GM21390 (cell line): ENCODE measurements around the gene DNM2.

Experiments used
- ATAC-seq: cut with Tn5 transposase; IDR thresholded peaks from one replicate; pipeline ENCODE4 v1.9.1; 2021; ENCODE audit not compliant: unreplicated experiment

The DNM2 gene

GRCh38 chr19:10811391-10812111 is 93.7 kb downstream of the DNM2 start:
- ATAC-seq: no peak

GRCh38 chr19:10812196-10812595 is 94.3 kb downstream of the DNM2 start:
- no peak for ATAC-seq

DNA sequence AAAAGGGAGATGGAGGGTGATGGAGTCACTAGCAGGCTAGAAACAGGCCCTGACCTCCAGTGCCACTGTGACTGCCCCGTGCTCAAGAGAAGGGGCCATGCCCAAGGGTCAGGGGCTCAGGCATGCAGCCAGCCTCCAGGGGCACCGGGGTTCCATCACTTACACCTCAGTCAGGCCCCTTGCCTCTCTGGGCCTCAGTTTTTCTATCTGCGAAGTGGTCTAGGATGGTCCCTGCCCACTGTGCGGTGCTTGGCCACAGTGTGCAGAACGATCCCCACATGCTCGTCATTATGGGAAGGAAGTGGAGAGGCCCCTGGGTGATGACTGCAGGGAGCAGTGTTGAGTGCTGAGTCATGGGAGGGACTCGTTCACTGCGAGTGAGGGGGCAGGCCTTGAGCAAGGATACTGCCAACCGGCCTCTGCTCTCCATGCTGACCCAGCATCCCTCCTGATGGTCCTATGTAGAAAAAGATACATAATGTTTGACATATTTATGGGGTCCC is 95.1 kb downstream of the DNM2 start:
- ATAC-seq: no peak

- ATAC-seq: no peak
Observed at GRCh38 chr19:10815007-10815536, 97.2 kb downstream of the DNM2 start.

- ATAC-seq: no peak
Observed at GRCh38 chr19:10815969-10816644, 98.2 kb downstream of the DNM2 start.

DNA sequence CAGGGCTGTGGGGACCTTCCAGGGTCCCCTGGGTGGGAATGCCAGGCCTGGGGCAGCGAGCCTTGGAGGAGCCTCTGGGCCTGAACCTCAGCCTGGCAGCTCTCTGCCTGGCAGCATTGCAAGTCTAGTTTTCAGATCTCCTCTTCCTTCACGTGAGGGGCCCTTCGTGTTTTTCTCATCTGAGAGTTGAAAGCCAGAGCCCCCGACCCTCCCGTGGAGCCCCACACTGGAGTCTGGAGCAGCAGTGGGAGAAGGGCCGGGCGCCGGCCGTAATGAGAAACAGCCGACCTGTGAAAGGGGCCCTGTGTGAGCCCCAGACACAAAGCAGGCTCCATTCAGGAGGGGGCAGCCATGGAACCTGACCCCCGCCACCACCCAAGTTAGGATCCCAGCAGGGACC is 98.8 kb downstream of the DNM2 start:
- ATAC-seq: no peak

GRCh38 chr19:10817291-10818038 is 99.6 kb downstream of the DNM2 start:
- no peak for ATAC-seq

- ATAC-seq: no peak
Observed at GRCh38 chr19:10818301-10819123, 100.6 kb downstream of the DNM2 start.

DNA sequence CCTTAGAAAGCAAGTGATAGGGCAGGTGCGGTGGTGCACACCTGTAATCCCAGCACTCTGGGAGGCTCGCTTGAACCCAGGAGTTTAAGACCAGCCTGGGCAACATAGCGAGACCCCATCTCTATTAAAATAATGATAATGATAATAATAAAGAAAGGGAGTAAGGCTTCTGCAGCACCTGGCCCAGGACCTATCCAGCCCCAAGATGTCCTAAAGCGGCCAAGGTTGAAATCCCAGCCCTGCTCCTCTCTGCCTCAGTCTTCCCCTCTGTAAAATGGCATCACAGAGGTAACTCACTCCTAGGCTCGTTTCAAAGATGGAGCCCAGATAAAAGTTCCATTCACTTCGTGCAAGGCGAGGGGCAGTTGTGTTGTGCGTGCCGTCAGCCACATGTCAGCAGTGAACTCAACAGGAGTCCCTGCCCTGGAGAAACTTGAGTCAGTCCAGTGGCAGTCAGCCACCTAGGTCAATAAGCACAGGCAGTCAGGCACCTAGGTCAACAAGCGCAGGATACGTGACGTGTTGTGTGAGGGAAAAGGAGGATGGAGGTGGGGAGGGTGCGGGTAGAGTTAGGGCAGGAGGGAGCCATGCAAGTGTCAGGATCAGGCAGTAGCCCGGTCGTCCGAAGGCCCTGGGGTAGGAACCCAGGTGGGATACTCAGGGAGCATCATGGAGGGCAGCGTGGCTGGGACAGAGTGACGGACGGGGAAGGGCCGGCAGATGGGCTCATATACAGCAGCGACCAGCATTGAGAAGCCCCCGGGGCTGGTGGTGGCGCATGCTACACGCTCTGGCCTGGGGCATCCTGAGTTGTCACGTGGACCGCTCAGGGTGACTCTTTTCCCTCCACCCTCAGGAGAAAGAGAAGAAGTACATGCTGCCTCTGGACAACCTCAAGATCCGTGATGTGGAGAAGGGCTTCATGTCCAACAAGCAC is 101.5 kb downstream of the DNM2 start:
- ATAC-seq: no peak

DNA sequence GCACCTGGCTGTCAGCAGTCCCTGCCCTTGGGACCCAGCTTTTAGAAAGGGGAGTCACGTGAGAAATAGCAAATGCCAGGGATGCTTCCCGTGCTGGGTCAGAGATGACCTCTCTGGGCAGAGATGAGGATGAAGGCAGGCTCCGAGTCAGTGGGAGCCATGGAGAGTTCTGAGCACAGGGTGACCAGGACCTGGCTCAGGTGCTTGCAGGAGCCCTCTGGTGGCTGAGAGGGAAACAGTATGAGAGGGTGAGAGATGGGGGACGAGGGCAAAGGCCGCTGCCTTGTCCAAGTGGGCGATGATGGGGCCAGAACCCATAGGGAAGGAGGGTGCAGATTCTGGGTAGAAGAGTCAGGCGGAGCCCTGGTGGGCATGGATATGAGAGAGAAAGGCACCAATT is 102.3 kb downstream of the DNM2 start:
- ATAC-seq: no peak

- ATAC-seq: no peak
Observed at GRCh38 chr19:10823690-10824089, 105.8 kb downstream of the DNM2 start.

GRCh38 chr19:10826231-10826630 is 108.4 kb downstream of the DNM2 start:
- ATAC-seq: no peak

DNA sequence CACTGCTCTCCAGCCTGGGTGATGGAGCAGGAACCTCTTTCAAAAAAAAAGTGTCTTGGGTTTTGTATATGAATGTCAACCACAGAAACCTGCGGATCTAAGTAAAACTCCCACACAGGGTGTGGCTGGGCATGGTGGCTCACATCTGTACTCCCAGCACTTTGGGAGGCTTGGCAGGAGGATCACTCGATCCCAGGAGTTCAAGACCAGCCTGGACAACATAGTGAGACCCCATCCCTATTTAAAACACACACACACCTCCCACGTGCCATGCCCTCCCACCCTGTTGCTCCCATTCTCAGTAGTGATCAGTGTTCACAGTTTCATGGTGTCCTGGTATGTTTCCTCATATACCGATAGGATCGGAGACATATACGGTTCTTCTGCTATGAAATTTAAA is 109.0 kb downstream of the DNM2 start:
- no peak for ATAC-seq

DNA sequence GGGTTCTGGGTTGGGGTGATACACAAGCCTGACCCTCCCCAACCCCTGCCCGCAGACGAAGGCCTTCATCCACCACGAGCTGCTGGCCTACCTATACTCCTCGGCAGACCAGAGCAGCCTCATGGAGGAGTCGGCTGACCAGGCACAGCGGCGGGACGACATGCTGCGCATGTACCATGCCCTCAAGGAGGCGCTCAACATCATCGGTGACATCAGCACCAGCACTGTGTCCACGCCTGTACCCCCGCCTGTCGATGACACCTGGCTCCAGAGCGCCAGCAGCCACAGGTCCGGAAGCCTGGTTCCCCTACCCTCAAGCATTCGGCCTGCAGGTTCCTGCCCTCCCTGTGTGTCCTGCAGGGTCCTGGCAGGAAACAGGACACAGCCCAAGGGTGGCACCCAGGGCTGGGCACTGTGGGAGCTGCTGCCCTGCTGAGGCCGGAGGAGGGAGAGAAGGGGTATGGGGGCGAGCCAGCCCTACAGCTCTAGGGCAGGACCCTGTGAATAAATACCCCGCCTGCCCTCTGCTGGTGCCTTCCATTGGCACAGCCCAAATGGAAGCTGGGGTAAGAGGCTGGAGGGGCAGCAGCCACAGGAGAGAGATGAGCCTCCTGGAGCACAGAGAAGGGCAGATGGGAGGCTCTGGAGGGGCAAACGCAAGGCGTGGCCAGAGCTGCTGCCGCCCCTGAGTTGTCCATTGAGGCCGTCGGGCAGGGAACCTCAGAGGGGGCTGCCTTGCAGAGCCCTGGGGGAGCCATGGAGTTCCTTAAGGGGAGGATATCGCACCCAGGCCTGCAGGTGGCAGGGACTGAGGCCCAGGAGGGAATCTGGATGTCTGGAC is 111.3 kb downstream of the DNM2 start:
- ATAC-seq: no peak

- ATAC-seq: no peak
Observed at GRCh38 chr19:10829967-10830366, 112.1 kb downstream of the DNM2 start.

DNA sequence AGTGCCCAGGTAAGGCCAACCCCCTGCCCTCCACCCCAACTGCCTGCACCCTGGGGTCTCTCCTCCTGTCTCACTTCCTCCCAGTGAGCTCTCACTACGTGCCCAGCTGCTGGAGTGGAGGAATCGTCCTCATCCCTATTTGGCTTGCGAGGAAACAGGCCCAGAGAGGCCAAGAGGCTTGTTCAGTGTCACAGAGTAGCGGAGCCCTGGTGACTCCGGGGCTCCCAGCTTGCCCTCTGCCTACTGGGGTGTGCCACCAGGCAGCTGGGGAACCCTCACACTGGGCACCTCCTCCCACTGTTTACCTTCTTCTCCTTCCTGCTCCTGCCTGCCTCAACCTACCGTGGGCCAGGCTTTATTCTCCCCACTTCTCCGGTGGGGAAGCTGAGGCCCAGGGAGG is 112.5 kb downstream of the DNM2 start:
- ATAC-seq: no peak

GRCh38 chr19:10830931-10831779 is 113.3 kb downstream of the DNM2 start:
- ATAC-seq: no peak
